HG03558 (cell line): ENCODE data around the gene MYPOP.

Source experiments
- ATAC-seq: cut with Tn5 transposase; IDR thresholded peaks from one replicate; pipeline ENCODE4 v1.9.1; 2021; ENCODE audit warnings: moderate number of reproducible peaks; ENCODE audit not compliant: unreplicated experiment; ENCODE audit errors: extremely low read depth

MYPOP gene, protein sequence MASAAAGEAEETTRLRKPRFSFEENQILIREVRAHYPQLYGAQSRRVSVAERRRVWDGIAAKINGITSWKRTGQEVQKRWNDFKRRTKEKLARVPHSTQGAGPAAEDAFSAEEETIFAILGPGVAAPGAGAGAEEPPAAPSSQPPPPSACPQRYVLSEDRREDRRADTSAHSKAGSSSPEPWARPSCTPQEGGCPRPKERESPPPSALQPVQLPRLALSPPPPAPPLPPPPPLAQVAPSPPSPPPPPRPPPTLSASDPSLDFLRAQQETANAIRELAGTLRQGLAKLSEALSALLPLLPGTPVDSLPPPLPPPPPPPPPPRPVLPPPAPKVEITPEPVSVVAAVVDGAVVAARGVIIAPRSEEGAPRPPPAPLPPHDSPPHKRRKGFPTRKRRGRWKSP

DNA sequence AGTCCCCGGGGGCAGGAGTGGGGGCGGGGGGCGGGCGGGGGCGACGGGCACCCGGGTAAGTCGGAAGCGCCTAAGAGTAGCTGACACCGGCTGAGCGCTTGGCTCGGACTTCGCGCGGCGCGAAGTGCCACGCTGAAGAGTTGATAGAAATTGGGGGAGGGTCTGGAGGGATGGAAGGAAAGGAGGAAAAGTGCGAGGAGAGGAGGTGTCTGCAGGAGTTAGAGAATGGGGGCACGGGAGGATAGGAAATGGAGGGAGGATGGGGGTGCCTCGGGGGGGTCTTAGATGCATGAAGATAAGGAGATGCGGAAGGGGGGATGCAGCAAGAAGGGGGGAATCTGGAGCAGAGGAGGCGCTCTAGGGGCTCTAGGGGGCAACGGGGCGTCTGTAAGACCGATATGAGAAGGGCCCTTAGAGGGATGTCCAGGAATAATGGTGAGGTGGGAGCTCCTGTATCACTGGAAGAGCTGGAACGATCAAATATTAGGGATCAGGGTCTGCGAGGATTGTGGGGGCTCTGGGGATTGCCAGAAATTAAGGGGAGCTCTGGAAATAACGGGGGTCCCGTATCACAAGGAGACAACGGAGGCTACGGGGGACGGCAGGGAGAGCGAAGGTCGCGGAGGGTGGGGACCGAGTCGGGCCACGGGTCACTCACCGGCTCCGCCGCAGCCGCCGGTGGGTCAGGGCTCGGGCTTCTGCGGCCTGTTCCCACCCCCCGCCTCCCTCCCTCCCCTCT is at the start of gene MYPOP:
TSS of gene MYPOP (minus strand) at position 702 of the 739 bp plus-strand sequence. CDS start 840 bp downstream, outside the sequence.
- no peak for ATAC-seq

DNA sequence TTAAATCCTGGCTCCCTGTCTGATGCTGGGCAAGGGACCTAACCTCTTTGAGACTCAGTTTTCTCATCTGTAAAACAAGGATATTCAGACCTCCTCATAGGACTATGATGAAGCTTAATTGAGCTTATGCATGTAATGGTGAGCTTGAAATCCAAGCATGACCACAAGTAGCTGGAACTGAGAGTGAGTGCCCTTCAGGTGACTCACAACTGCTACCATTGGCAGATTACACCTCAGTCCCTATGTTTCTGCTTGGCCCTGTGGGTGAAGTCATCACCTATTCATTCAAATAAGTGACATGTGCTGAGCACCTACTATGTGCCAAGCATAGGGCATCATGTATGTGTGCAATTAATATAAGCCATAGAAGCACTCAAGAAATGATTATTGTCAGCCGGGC is 45.5 kb upstream of the MYPOP start:
- ATAC-seq = no peak

DNA sequence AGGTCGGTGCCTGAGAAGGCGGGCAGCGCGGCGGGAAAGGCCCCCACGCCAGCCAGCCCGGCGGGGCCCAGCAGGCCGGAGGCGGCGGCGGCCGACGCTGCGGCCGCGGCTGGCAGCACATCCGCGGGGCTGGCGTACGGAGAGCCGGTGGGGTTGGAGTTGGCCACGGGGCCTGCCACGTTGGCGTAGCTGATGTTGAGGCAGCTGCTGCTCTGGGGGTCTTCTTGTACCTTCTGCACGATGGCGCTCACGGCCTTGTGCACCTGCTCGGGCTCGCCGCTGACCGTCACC is 38.0 kb upstream of the MYPOP start:
- ATAC-seq = no peak

DNA sequence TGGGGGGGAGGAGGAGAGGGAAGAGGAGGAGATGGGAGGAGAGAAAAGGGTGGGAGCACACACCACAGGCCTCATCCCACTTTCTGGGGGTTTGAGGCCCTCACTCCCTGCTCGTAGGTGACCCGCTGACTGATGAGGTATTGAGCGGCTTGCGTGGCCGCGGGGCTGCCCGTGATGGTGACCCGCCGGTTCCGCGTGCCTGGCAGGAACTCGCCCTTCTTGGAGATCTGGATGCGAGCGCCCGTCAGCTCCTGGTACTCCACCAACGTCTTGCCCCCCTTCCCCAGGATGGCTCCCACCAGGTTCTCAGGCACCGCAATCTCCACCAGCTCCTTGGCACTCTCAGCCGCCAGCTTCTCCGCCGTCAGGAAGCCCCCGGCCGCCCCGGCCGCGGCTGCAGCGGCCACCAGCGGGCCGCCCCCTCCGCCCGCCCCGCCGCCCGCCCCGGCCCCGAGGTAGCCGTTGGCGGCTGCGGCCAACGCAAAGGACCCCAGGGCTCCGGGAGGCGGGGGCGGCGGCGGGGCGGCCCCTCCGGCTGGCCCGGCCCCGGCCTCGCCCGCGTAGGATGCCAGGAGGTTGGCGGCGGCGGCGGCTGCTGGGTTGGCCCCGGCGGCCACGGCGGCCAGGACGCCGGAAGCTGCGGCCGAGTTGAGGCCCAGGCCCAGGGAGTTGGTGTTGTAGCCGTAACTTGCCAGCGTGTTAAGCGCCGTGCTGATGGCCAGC is 37.5 kb upstream of the MYPOP start:
- no peak for ATAC-seq

DNA sequence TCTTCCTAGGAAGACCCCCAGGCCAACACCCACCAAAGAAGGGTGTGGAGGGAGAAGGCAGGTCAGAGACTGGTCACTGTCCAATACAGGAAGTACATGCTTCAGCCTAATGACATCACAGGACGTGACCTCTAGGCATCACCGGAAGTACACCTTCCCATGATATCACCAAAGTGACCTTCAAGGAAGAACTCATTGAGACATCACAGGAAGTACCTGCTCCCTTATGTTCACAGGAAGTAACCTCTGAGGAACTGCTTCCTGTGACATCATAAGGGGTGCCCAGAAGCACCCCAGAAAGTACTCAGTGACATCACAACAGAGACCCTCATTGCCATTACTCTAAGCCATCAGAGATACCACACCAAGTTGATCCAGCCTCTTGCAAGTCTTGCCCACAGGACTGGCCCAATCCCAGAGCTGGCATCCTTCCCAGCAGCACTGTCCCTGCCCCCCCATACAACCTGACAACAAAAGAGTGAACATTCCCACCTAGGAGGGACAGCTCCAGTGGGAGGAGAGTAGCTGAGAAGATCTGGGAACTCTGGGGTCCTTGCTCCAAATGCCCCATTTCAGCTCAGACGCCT is 36.4 kb upstream of the MYPOP start:
- ATAC-seq = no peak

DNA sequence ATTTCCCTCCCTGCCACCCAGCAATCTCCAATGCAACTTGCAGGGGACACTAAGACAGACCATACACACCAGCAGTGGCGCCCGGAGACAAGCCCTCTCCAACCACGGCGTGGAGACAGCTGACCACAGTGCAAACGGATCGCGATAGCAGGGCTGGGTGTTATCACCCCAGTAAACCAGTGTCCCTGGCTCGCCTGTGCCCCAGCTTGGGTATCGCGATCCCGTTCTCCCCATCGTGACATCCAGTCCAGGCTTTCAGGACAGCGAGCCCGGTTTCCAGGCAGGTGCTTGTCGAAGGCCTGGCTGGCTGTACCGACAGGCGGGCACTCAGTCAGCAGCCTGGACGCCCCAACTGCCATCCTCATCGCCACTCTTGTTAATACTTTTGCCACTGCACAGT is 32.9 kb upstream of the MYPOP start:
- no peak for ATAC-seq

DNA sequence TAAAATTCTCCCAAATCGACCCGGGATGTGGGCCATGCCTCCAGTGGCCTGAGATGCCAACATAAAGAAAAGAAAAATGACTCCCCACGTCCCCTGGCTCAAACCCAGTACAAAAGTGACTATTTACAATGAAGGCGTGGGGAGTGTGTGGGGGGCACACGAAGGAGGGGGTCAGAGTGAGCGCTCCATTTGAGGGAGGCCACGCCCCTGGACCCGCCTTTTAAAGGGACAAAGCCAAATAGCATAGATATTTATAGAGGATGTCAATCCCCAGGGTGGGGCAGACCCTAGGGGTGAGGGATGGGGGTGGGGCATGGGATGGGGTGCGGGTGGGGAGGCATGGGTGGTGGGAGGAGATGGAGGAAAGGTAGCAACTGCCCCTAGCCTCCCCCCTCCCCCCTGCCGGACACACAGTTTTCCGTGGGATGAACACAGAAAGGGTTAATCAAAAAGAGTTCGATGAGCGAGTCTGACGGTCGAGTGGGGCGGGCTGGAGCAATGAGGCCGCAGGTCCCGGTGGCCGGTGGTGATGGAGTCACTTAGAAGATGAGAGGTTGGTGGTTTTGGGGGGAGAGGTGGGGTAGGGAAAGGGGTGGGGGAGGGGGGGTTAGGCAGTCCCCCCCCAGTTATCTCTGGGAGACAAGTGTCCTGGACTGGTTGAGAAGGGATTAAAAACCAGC is 32.3 kb upstream of the MYPOP start:
- no peak for ATAC-seq

DNA sequence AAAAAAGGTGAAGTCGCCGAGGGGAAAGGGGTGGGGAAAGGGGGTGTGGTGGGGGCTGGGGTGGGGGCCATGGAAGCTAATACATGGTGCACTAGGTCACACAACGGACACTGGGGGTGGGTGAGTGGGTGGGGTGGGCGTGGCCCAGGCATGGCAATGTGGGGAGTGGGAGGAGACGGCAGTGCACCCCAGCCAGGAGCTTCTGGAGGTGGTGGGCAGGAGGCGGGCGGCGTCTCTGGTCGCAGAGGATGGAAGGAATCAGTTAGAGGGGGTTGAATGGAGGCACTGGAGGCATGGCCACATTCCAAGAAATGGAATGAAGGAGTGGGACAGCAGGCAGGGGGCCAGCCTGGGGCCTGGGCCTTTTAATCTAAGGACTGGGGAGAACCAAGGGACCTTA is 31.3 kb upstream of the MYPOP start:
- no peak for ATAC-seq

DNA sequence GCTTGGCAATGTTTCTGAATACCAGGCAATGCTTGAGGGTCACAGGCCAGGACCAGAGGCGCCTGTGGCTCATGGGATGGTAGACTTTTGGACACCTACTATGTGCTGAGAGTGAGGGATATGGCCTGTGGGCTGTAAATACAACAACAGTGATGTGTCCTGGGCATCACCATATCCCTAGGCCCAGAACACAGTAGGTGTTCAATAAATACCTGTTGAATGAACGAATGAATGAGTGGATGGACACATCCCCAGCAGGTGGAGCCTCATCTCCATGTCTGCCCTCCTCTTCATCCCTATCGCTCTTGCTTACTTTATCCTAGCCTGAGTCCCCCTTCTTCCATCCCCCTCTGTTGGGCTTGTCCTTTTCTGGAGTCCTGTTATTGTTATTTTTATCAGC is 28.6 kb upstream of the MYPOP start:
- ATAC-seq = no peak

DNA sequence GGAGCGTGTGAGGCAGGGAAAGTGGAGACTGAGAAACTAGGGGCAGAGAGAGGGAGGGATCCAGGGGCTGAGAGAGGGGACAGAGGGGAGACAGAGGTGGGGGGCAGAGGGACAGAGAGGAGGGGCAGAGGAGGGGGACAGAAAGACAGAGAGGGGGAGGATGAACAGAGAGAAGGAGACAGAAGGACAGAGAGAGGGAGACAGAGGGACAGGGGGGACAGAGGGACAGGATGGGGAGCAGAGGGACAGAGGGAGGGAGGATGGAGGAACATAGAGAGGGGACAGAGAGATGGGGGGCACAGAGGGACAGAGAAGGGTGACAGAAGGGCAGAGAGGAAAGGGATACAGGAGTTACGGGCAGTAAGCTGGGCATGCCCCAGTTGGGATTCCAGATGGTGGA is 26.8 kb upstream of the MYPOP start:
- no peak for ATAC-seq

DNA sequence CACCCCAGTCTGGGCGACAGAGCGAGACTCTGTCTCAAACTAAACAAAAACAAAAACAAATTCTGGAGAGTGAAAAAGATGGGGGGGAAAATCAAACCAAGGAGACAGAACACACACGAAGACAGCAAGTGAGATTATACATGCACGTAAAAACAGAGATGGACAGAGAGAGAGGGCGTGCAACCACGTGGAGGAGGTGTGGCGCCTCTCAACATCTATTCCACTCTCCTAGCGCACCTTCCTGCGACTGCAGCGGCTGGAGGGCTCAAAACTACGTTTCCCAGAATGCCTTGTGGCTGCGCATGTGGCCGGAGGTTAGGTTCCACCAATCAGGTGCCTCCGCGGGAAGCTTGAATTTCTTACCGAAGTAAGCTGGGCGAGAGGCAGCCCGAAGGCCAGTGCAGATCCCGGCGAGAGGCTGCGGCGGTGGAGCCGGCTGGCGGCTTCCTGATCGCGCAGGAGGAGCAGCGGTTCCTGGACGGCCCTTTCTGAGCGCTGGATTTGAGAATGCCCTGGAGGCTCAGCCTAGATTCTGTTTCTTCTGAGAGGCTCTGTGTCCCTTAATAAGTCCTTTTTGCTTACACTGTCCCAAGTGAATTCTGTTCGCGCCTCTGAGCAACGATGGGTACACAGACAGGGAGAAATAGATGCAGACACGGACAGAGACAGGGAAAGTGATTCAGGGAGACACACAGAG is 25.3 kb upstream of the MYPOP start:
- ATAC-seq = no peak

DNA sequence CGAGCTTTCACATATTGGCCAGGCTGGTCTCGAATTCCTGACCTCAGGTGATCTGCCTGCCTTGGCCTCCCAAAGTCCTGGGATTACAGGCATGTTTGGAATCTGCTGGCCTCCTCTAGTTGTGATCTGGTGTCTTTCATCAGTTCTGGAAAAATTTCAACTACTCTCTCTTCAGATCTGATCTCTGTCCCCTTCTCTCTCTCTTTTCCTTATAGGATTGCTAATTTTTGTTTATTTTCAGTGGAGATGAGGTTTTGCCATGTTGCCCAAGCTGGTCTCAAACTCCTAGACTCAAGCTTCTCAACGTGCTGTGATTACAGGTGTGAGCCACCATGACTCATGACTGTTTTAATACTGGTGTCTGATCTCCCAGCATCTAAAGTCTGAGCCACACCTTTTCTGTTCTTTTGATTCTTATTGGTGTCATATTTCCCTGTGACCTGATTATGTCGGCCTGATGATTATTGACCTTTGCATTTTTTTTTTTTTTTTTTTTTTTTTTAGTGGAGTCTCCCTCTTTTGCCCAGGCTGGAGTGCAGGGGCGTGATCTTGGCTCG is 22.6 kb upstream of the MYPOP start:
- no peak for ATAC-seq

DNA sequence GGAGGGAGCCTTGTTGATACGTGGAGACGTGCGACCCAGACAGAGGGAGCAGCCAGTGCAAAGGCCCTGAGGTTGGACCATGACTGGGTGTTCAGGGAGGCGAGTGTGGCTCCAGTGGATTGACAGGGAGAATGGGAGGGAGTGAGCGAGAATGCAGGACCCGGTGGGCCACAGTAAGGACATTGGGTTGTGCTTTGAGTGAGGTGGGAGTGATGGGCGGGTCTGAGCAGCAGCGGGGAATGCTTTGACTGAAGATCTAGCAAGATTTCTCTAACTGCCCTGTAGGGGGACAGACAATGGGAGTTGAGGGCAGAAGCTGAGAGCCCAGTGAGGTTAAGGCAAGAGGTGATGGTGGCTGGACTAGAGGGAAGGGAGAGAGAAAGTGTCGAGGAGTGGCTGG is 19.9 kb upstream of the MYPOP start:
- no peak for ATAC-seq

DNA sequence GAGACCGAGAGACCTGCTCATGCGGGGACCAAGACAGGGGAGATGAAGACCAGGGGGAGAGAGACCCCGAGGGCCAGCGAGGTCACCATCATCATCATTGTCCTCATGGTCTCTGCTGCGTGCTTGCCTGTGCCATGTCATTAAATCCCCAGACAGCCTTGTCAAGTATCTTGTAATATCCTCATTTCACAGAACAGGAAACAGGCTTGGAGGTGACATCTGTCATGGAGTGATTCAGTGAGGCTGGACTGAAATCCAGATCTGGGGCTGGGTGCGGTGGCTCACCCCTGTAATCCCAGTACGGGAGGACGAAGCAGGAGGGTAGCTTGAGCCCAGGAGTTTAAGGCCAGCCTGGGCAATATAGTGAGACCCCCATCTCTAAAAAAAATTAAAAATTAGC is 18.0 kb upstream of the MYPOP start:
- no peak for ATAC-seq

DNA sequence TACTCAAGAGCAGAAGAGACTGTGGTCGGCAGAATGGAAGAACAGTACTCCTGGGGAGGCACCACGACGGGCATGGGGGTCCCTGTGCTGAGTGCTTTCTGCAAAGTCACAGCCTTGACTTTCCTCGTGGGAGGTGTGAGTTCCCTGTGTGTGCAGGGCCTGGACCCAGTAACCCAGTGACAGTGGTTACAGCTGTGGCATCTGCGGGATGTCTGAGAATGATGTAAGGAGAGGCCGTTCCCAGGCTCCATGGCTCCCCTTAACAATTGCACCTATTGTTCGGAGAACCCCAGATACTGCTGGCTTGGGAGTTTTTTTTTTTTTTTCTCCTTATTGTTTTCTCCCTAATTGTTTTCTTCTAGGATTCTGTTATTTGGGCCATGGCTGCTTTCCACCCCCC is 17.3 kb upstream of the MYPOP start:
- ATAC-seq = no peak

DNA sequence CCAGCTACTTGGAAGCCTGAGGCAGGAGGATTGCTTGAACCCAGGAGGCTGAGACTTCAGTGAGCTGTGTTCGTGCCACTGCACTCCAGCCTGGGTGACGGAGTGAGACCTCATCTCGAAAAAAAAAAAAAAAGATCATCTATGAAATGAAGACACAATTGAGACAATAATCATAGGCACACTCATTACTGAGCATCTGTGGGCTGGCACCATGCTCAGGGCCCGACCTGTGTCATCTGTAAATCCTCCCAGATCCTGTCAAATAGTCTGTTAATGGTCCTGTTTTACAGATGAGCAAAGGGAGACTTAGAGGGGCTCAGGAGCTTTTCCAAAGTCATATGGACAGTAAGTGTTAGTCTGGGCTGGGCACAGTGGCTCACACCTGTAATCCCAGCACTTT is 16.3 kb upstream of the MYPOP start:
- no peak for ATAC-seq

DNA sequence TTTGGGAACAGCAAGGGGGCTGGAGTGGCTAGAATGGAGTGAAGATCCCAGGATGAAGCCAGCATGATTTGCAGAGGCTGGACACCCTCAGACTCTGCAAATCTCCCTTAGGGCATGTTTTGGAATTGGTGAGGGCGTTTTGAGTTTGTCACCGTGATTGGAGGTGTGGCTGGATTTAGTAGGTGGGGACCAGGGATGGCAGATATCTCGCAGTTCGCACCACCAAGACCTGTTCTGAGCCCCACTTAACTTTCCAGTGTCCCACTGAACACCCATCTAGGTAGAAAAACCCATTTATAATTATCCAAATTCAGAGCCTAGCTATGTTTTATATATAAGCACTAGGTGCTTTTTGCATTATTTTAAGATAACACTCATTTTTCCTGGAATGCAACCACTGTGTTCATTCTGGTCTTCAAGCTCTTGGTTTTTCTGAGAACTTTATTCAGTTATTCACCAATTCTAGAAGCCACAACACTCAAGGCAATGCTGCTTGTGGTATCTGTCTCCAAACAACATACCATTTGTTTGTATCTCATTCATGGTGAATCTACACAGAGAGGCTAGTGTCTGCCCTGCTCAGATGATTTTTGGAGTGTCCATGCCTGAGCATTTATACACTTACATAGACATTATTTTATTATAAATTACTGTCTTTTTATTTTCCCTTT is 15.1 kb upstream of the MYPOP start:
- ATAC-seq = no peak

DNA sequence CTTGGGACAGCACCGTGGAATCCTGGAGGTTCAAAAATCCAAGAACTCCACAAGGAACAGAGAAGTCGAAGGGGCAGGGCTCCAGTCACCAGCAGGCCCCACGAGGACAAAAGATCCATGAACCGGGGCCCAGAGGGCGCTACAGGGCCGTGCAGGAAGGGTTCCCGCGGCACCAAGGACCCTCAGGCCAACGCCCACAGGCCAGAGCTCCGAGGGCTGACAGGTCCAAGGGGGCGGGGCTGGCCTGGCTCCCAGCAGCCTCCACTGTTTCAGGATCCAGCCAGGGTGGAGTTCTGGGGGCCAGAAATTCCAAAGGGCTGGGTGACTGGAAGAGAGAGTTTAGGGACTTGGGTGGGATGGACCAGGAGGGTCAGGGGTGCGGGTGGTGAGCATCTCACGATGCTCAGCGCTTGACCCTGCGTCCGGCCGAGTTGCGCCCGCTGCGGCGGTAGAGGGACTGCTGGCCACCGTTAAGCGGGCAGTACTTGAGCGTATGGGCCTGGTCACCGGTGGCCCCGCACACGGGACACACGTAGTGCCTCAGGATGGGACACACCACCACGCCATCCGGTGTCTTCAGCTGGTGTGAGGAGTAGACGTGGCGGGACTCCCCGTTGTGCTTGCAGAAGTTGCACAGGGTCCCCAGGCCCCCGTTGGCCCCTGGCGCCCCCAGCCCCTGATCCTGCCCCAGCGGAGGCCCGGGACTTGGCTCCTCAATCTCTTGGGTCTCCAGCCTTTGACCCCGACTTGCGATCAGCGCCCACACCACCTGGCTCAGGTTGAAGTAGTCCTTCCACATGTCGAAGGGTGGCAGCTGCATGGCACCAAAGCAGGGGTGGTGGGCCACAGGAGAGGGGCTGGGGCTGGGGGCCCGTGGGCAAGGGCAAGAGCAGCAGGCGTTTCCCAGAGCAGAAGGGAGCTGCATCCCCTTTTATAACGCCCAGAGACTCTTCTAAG is 11.7 kb upstream of the MYPOP start, which contains the start of gene NANOS2:
TSS of gene NANOS2 (minus strand) at position 905 of the 957 bp plus-strand sequence. CDS start at position 820, 85 bp downstream.
- no peak for ATAC-seq
